ENCODE results near the gene IWS1.

DNA sequence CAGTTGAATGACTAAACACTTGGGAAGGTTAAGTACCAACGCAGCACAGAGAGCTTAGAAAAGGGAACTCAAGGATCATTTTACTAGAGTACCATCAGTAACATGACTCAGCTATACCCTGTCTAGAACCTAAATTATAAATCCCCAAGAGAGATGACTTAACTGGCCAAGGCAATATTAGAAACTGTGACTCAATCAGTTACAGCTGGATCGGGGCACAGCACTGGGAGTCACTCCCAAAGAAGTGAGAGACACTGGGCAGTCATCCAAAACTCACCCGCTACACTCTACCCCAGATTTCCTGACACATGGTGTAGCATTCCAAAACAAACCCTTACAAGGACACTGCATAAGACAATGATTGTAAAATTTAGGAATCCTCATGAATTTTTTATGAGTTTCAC is 17.7 kb downstream of the IWS1 start:
- TF ChIP-seq TAF1 (IDR thresholded peaks at IDR 0.05; ENCODE audit: borderline replicate concordance, insufficient read depth, low read length) (no peak), SIN3A (IDR thresholded peaks at IDR 0.05; ENCODE audit: borderline replicate concordance, insufficient read depth, low read length) (peak; percentile 92; the same call in 1 of the 2 replicates)

Data from PFSK-1 (cell line).